K562 (cell line): ENCODE results near the gene CDCP1. TPM values are rescaled to one million over a fixed set of nuclear protein-coding genes. Genes with fewer than 3 reads are reported as not detected.

Experiments
- ATAC-seq: fragments of 200-7000 bp; cut with Tn5 transposase; 3 replicates; pipeline ENCODE4 v1.9.1; 2020; ENCODE audit warnings: moderate library complexity
- BruUV-seq: library from RNA; stranded (reverse); fragments of 400-500 nt; replicated peaks from 2 replicates; lab custom pipeline; 2021; lab: Mats Ljungman, UMichigan
- CTCF ChIA-PET: fragments of 300-600 bp; formaldehyde crosslinking; extraction: SDS; loops from one replicate; lab custom pipeline; 2021; ENCODE audit warnings: low intra/inter-chr PET ratio; lab: Yijun Ruan, JAX
- POLR2A ChIA-PET: fragments of 300-600, 350-650 bp; sonication (Branson Sonifier 250); formaldehyde crosslinking; extraction: SDS; loops from one replicate; lab custom pipeline; 2021; ENCODE audit warnings: antibody characterized with exemption, inconsistent platforms; lab: Yijun Ruan, JAX
- DNase-seq, 4 experiments: peaks; one replicate each; pipeline versions ENCODE4 v3.0.0 to v3.0.0-alpha.2; 2011 to 2018; ENCODE audit warnings: low spot score in 3 of 4, mixed read lengths in 3 of 4; ENCODE audit errors: extremely low read depth in 1 of 4
- FAIRE-seq: peaks from 2 replicates; lab custom pipeline; 2011; peaks lifted over from hg19 to GRCh38; lab: Jason Lieb, UNC
- H2AFZ ChIP-seq: 2 replicates; pipeline ENCODE4 v1.6.0; 2011; ENCODE audit warnings: low read depth, low read length, control low read depth, inconsistent platforms
- H3K27ac ChIP-seq: fragments of 200-600 bp; 3 replicates; pipeline ENCODE4 v1.8.0; 2011; ENCODE audit warnings: low read depth, mild to moderate bottlenecking, control low read depth, inconsistent platforms, low read length, moderate library complexity, mixed read lengths; ENCODE audit errors: extremely low read depth
- H3K27me3 ChIP-seq, 2 experiments: fragments of 300-600 bp in 1 of 2; 2 replicates in 1 of 2; 3 replicates in 1 of 2; pipeline versions ENCODE4 v1.6.0 to v1.8.0; 2011; ENCODE audit warnings: inconsistent platforms in 2 of 2, low read length in 2 of 2, mild to moderate bottlenecking in 1 of 2, mixed read lengths in 1 of 2, moderate library complexity in 1 of 2; ENCODE audit not compliant: control insufficient read depth in 2 of 2, insufficient read depth in 2 of 2
- H3K36me3 ChIP-seq: fragments of 300-600 bp; 3 replicates; pipeline ENCODE4 v1.8.0; 2011; ENCODE audit warnings: mild to moderate bottlenecking, low read length, inconsistent platforms; ENCODE audit not compliant: control insufficient read depth, insufficient read depth
- H3K4me1 ChIP-seq, 2 experiments: fragments of 200-600 bp in 1 of 2; replicated peaks in 1 of 2; 2 replicates in 1 of 2; 3 replicates in 1 of 2; pipeline versions ENCODE4 v1.5.1 to v1.8.0; 2011; ENCODE audit warnings: inconsistent platforms in 2 of 2, low read length in 2 of 2, mild to moderate bottlenecking in 1 of 2, mixed read lengths in 1 of 2, moderate library complexity in 1 of 2; ENCODE audit not compliant: control insufficient read depth in 2 of 2, insufficient read depth in 2 of 2
- H3K4me2 ChIP-seq: 2 replicates; pipeline ENCODE4 v1.6.1; 2011; ENCODE audit warnings: low read length, control low read depth, inconsistent platforms, mixed read lengths; ENCODE audit not compliant: insufficient read depth
- H3K4me3 ChIP-seq: fragments of 200-600 bp; sonication (generic), shearing (Covaris generic); 2 replicates; pipeline ENCODE4 v1.5.1; 2016; ENCODE audit warnings: control low read depth, inconsistent platforms
- H3K79me2 ChIP-seq: fragments of 200-600 bp; 3 replicates; pipeline ENCODE4 v1.8.0; 2011; ENCODE audit warnings: low read length, inconsistent platforms; ENCODE audit not compliant: control insufficient read depth, insufficient read depth
- H3K9ac ChIP-seq, 2 experiments: 2 replicates each; pipeline versions ENCODE4 v1.6.0 to v1.6.1; 2011; ENCODE audit warnings: low read depth in 2 of 2, low read length in 2 of 2, control low read depth in 1 of 2, inconsistent platforms in 1 of 2, mild to moderate bottlenecking in 1 of 2, mixed read lengths in 1 of 2; ENCODE audit not compliant: insufficient read depth in 1 of 2
- H3K9me1 ChIP-seq: one replicate; pipeline ENCODE4 v1.6.0; 2011; ENCODE audit warnings: inconsistent platforms, mild to moderate bottlenecking, low read length, moderate library complexity; ENCODE audit not compliant: control insufficient read depth, insufficient read depth
- H3K9me3 ChIP-seq: replicated peaks from 2 replicates; pipeline ENCODE4 v1.5.1; 2011; ENCODE audit warnings: low read depth, low read length, inconsistent platforms; ENCODE audit not compliant: control insufficient read depth, insufficient read depth
- H4K20me1 ChIP-seq: replicated peaks from 2 replicates; pipeline ENCODE4 v1.6.1; 2011; ENCODE audit warnings: low read length, inconsistent platforms, mixed read lengths; ENCODE audit not compliant: control insufficient read depth, insufficient read depth
- ARNT ChIP-seq, 2 experiments: fragments of 450-650 bp; IDR thresholded peaks; 2 replicates each; pipeline ENCODE4 v1.6.1; 2016; ENCODE audit warnings: mild to moderate bottlenecking in 1 of 2
- ATF1 ChIP-seq, 2 experiments: fragments of 450-650 bp in 1 of 2; IDR thresholded peaks; 2 replicates each; pipeline ENCODE4 v1.6.1; 2016; ENCODE audit warnings: missing compliant biosample characterization in 1 of 2, missing genetic modification characterization in 1 of 2
- DPF2 ChIP-seq: fragments of 450-650 bp; IDR thresholded peaks from 2 replicates; pipeline ENCODE4 v1.6.1; 2016
- E4F1 ChIP-seq: fragments of 250-450 bp; sonication (Bioruptor Pico); IDR thresholded peaks from 2 replicates; pipeline ENCODE4 v1.5.0; 2021; ENCODE audit warnings: mild to moderate bottlenecking, borderline replicate concordance
- ELF2 ChIP-seq: fragments of 250-450 bp; sonication (Bioruptor Pico); IDR thresholded peaks from 2 replicates; pipeline ENCODE4 v1.5.0; 2021; ENCODE audit warnings: mild to moderate bottlenecking
- MCM2 ChIP-seq: fragments of 450-650 bp; IDR thresholded peaks from 2 replicates; pipeline ENCODE4 v1.6.1; 2017; ENCODE audit warnings: low read depth, mild to moderate bottlenecking
- PATZ1 ChIP-seq: fragments of 250-450 bp; sonication (Bioruptor Pico); IDR thresholded peaks from 2 replicates; pipeline ENCODE4 v1.5.0; 2020; ENCODE audit warnings: mild to moderate bottlenecking, borderline replicate concordance
- PRPF4 ChIP-seq: fragments of 200-400 bp; formaldehyde crosslinking; IDR thresholded peaks from one replicate; pipeline ENCODE4 v1.6.1; 2017; ENCODE audit warnings: low read length, low read depth, mild to moderate bottlenecking; ENCODE audit not compliant: insufficient read depth, poor library complexity, severe bottlenecking
- TFAP4 ChIP-seq: sonication (generic); formaldehyde crosslinking; IDR thresholded peaks from 2 replicates; pipeline ENCODE4 v1.8.0; 2022; ENCODE audit warnings: missing genetic modification reagents, mild to moderate bottlenecking, moderate library complexity, borderline replicate concordance
- ZNF124 ChIP-seq: sonication (generic); formaldehyde crosslinking; IDR thresholded peaks from 2 replicates; pipeline ENCODE4 v1.8.1; 2022; ENCODE audit warnings: missing genetic modification reagents
- ZNF584 ChIP-seq: fragments of 200-800 bp; sonication (Bioruptor generic); IDR thresholded peaks from 2 replicates; pipeline ENCODE4 v1.6.1; 2016; ENCODE audit warnings: low read depth, mild to moderate bottlenecking, missing genetic modification characterization, missing compliant biosample characterization
- ZNF589 ChIP-seq: fragments of 200-800 bp; sonication (Bioruptor generic); IDR thresholded peaks from 2 replicates; pipeline ENCODE4 v1.6.1; 2016; ENCODE audit warnings: low read depth, missing genetic modification characterization, missing compliant biosample characterization
- WGBS: fragments of 100-300 bp; shearing (Covaris generic); methylation state at CpG from one replicate; pipeline ENCODE4 v1.1.6; 2016; ENCODE audit warnings: low coverage, mixed read lengths; ENCODE audit not compliant: insufficient coverage; ENCODE audit errors: missing lambda C conversion rate; 5-methylcytosine and 5-hydroxymethylcytosine counted together
- in situ Hi-C: fragments of 300-500 bp; cut with MboI; formaldehyde crosslinking; loops from 4 replicates; pipeline ENCODE4 v1.15.0; 2018; ENCODE audit warnings: inconsistent platforms, mixed read lengths
- intact Hi-C: fragments of 100-400 bp; cut with micrococcal nuclease; formaldehyde crosslinking; loops from 2 replicates; pipeline ENCODE4 v1.14.2; 2022
- polyA plus RNA-seq, 8 experiments: library from polyadenylated mRNA; depleted of rRNA in 4 of 8; stranded (reverse) in 5 of 8; unstranded in 3 of 8; fragments of >200 nt; fragmentation: Nextera tagmentation in 2 of 8; fragmentation: Illumina TruSeq in 1 of 8; extraction: Ambion mirVana in 2 of 8; extraction: Trizol in 1 of 8; gene quantifications; 2 replicates each; pipeline versions ENCODE4 v1.2.1 to v1.2.3, GENCODE V29; 2011 to 2014; ENCODE audit warnings: inconsistent platforms in 1 of 8, missing spikeins in 1 of 8
- total RNA-seq, 7 experiments: library from RNA; depleted of rRNA in 6 of 7; stranded (reverse); fragments of >200 nt in 6 of 7; fragmentation: Illumina TruSeq in 2 of 7; extraction: Trizol in 2 of 7; gene quantifications; 2 replicates each; pipeline versions ENCODE4 v1.2.1 to v1.2.3, GENCODE V29; 2011 to 2021; ENCODE audit warnings: low replicate concordance in 1 of 7

CDCP1 gene
- total and polyA plus RNA-seq, 9 of the 15 experiments (the other 6 are each of a cell fraction or from before 2014, with no cell fraction given) = 3.9 to 16.4 (median 5.2) TPM

- POLR2A ChIA-PET = interaction anchor here (0.6 to 1.7 kb wide), 8 partner anchors 10 to 25 kb away, joined by 3 to 13 read pairs (median 4); no protein-coding TSS in a partner anchor
- no peak for FAIRE-seq
- CTCF ChIA-PET = no interaction called here
- TF ChIP-seq PRPF4 (no peak), ATF1 (CRISPR knock-in tag; IDR thresholded peaks at IDR 0.05) (no peak), ATF1 (tag; IDR thresholded peaks at IDR 0.05) (peak; percentile 33), ZNF584 (CRISPR knock-in tag) (0 out of 2 replicates have a peak, but pooled peaks have one; percentile 52), ELF2 (CRISPR knock-in tag) (0 out of 2 replicates have a peak, but pooled peaks have one; percentile 61), DPF2 (peak; percentile 31; the same call in 1 of the 2 replicates), ZNF589 (CRISPR knock-in tag) (0 out of 2 replicates have a peak, but pooled peaks have one; percentile 55), PATZ1 (CRISPR knock-in tag) (peak; percentile 60; the same call in 1 of the 2 replicates), TFAP4 (CRISPR knock-in tag) (peak; percentile 30; the same call in 1 of the 2 replicates), E4F1 (peak; percentile 43; the same call in 1 of the 2 replicates), ZNF124 (CRISPR knock-in tag) (no peak), MCM2 (no peak), ARNT (IDR thresholded peaks at IDR 0.05) (no peak)
These were observed 70.2 kb downstream of the CDCP1 start for GRCh38 chr3:45075821-45076625.

More at GRCh38 chr3:45075821-45076625, 70.2 kb downstream of the CDCP1 start:
- H3K9ac ChIP-seq = peak overlapping the region; percentile 27 to 54; a peak in 2 of 4 replicates
- 53% methylated on average over 11 of the region's 11 CpGs for WGBS
- peaks cover 15% of the 10 kb centered on the region; the same call in 1 of the 3 replicates for H3K79me2 ChIP-seq
- no peaks in the 10 kb centered on the region for H4K20me1 ChIP-seq
- H3K4me3 ChIP-seq = no peak overlapping the region
- intact Hi-C loops (no loop called here), in situ Hi-C loops (no loop called here)
- peak overlapping the region; percentile 33; the same call in 2 of the 3 replicates for H3K27ac ChIP-seq
- no peaks in the 10 kb centered on the region for H3K36me3 ChIP-seq
- H3K27me3 ChIP-seq = no peaks in the 10 kb centered on the region
- H2AFZ ChIP-seq = peak overlapping the region; percentile 89
- H3K4me1 ChIP-seq = peaks cover 17 to 51% of the 10 kb centered on the region in 2 experiments; a peak in 4 of 5 replicates
- H3K9me1 ChIP-seq = no peaks in the 10 kb centered on the region
- no TSS peak for BruUV-seq
- ATAC-seq (peak; percentile 39), DNase-seq (no peak)
- H3K9me3 ChIP-seq = 0 out of 2 replicates have a peak, but pooled peaks cover 2% of the 10 kb centered on the region
- H3K4me2 ChIP-seq = no peak overlapping the region; the same call in 1 of the 2 replicates
